ENCODE measurements around the gene PKD2L1.

GRCh38 chr10:100368721-100369120 lies 38.7 kb upstream of the PKD2L1 start:
- TF ChIP-seq, protein P1, sequence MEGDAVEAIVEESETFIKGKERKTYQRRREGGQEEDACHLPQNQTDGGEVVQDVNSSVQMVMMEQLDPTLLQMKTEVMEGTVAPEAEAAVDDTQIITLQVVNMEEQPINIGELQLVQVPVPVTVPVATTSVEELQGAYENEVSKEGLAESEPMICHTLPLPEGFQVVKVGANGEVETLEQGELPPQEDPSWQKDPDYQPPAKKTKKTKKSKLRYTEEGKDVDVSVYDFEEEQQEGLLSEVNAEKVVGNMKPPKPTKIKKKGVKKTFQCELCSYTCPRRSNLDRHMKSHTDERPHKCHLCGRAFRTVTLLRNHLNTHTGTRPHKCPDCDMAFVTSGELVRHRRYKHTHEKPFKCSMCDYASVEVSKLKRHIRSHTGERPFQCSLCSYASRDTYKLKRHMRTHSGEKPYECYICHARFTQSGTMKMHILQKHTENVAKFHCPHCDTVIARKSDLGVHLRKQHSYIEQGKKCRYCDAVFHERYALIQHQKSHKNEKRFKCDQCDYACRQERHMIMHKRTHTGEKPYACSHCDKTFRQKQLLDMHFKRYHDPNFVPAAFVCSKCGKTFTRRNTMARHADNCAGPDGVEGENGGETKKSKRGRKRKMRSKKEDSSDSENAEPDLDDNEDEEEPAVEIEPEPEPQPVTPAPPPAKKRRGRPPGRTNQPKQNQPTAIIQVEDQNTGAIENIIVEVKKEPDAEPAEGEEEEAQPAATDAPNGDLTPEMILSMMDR (IDR thresholded peaks at IDR 0.05 in 8 of 11, conservative IDR thresholded peaks at IDR 0.05 in 3 of 11), result no peak
- TF ChIP-seq POLR2A (IDR thresholded peaks at IDR 0.05), result no peak

Data from spleen (tissue), 7 donors.